OCI-LY1 (cell line): ENCODE measurements around the gene TEDC1.

ENCODE experiments used
- EZH2 ChIP-seq: fragments of 200-600 bp; sonication (generic), shearing (Covaris generic); IDR thresholded peaks from 2 replicates; pipeline ENCODE4 v1.8.0; 2017; ENCODE audit warnings: borderline replicate concordance, mixed run types, mild to moderate bottlenecking, antibody characterized with exemption, low read length, moderate library complexity, mixed read lengths
- TF ChIP-seq, protein P1 (sequence below): fragments of 200-600 bp; sonication (generic), shearing (Covaris generic); IDR thresholded peaks from 2 replicates; pipeline ENCODE4 v1.5.1; 2017; ENCODE audit warnings: mild to moderate bottlenecking, antibody characterized with exemption, low read length, moderate library complexity, mixed read lengths

DNA sequence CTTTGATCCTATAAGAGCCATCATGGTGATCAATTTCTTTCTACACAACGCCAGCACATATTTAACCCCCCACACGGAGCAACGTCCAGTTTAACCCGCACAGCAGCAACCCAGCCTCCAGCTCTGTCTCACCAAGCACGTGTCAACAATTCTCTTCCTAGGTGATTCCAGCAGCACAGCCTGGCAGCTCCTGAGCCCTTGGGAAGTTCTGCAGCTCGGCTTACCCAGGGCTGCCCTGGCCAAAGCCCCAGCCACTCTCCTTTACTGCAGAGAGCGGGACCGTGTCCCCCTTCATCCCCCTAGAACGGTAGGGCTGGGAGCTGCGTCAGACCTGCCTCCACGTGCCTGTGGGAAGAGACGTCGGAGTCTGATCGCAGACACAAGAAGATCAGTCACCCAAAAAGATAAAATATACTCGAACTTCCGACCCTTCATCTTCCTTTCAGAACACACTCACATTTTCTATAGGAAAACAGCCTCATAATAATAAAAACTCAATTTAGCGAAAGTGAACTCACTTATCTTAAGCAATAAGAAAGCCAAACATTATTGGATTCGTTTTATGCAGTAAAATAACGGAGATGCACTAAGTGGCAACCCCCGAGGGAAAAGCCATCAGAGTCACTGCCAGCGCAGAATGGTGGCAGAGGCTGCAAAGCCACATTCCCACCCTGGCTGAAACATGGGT lies 42.9 kb downstream of the TEDC1 start:
- no peak for TF ChIP-seq EZH2
- TF ChIP-seq, protein P1, sequence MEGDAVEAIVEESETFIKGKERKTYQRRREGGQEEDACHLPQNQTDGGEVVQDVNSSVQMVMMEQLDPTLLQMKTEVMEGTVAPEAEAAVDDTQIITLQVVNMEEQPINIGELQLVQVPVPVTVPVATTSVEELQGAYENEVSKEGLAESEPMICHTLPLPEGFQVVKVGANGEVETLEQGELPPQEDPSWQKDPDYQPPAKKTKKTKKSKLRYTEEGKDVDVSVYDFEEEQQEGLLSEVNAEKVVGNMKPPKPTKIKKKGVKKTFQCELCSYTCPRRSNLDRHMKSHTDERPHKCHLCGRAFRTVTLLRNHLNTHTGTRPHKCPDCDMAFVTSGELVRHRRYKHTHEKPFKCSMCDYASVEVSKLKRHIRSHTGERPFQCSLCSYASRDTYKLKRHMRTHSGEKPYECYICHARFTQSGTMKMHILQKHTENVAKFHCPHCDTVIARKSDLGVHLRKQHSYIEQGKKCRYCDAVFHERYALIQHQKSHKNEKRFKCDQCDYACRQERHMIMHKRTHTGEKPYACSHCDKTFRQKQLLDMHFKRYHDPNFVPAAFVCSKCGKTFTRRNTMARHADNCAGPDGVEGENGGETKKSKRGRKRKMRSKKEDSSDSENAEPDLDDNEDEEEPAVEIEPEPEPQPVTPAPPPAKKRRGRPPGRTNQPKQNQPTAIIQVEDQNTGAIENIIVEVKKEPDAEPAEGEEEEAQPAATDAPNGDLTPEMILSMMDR = no peak
